GM18861 (cell line): ENCODE results near the gene TNNT1.

ENCODE experiments used
- ATAC-seq: cut with Tn5 transposase; IDR thresholded peaks from one replicate; pipeline ENCODE4 v1.9.1; 2021; ENCODE audit not compliant: unreplicated experiment

TNNT1 gene

DNA sequence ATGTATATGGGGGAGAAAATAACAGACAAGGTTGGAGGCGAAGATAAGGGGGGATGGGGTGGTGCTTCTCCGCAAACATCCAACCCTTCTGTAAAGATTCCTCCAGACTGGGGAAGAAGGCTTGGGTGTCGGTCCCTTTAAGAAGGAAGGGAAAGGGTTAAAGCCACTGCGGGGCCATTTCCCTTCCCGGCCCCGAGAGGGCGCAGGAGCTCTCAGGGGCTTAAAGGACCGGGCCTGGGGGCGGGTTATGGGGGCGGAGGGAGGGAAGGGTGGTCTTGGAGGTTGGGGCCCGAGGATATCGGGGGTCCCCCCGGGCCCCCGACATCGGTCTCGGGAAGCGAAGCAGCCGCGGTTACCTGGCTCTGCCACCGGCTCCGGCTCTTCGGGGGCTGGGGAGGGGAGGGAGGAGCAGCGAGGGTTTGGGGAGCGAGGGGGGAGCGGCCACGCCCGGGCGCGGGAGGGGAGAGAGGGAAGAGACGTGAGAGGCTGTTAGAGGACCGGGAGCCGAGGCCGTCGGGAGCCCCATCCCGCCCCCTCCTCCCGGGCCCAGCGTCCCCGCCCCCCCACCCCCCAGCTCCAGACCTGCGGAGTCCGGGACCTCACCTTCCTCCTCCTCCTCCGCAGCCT is 2.8 kb downstream of the TNNT1 start:
- ATAC-seq: no peak

GRCh38 chr19:55145232-55145631 is 3.8 kb downstream of the TNNT1 start:
- ATAC-seq: no peak

- no peak for ATAC-seq
These were observed 7.3 kb downstream of the TNNT1 start for GRCh38 chr19:55141696-55142095.

- ATAC-seq: no peak
These were observed 11.1 kb downstream of the TNNT1 start for GRCh38 chr19:55137915-55138314.

DNA sequence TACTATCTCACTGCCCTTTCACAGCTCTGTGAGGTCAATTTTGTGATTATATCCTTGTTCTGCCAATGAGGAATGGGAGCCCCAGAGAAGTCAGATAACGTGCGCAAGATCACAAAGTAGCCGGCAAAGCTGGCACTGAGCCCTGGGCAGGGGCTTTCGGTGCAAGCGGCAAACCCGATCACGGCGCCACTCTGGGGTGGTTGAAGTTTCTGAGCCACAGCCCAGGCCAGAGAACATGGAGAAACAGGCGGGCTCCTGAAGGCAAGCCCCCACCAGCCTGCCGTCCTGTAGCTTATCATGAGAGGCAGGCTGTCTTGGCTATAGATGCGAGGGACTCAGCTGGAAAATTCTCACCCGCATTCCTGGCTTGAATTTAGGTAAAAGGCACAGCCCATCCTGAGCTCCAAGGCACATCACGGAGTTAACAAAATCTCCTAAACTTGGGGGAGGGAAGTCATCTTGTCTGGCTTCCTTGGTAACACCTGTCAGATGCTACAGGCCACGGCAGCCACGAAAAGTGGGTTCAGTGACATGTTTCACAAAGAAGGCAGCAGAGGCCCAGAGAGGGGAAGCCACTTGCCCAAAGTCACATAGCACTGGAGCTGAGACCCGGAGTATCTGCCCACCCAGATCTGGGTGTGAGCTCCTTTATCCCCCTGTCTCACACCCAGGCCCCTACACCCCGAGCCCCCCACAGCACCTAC is 12.5 kb downstream of the TNNT1 start:
- ATAC-seq: no peak

- no peak for ATAC-seq
These were observed 14.3 kb downstream of the TNNT1 start for GRCh38 chr19:55134736-55135135.

DNA sequence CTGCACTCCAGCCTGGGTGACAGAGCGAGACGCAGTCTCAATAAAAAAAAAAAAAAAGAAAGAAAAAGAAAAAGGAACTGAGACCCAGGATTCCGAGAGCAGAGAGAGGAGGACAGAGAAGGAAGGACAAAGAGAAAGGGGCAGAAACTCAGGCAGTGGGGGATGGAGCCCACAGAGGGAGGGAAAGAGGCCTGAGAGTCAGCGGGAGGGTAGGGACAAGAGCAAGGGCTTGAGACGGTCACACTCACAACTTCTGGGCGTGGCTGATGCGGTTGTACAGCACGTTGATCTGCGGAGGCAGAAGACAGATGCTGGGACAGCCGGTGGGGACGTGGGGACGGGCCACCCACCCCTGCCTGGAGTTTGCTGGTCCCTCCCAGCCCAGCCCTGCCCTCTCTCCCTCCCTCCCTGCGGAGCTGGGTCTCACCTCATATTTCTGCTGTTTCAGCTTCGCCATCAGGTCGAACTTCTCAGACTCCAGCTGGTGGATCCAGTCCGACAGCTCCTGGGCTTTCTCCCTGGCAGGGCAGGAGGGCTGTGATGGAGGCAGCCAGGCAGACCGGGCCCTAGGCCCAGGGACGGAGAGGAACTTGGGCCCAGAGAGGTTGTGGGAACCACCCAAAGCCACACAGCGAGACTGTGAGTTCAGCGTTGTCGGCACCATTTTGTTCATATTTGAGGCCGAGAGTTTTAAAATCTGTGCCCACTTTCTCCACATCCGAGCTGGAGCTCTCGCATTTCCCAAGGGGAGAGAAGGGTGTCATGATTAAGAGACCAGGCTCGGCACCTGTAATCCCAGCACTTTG is 15.2 kb downstream of the TNNT1 start:
- no peak for ATAC-seq

- no peak for ATAC-seq
These were observed 16.4 kb downstream of the TNNT1 start for GRCh38 chr19:55132453-55133129.

- no peak for ATAC-seq
These were observed 17.6 kb downstream of the TNNT1 start for GRCh38 chr19:55131421-55131820.

DNA sequence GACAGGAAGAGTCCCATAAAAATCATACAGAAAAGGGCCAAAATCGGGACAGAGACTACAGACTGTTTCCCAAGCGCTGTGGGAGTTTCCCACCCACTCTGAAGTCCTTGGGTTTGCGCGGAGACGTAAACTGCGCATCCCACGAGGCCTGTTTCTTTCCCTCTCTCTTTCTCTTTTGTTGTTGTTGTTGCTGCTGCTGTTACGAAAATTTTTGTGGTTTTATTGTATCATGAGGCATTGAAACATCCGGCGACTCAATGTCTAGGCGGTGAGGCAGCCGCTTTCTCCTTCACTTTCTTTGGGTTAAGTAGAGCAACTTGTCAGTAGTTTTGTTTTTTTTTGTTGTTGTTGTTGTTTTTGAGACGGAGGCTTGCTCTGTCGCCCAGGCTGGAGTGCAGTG is 30.0 kb downstream of the TNNT1 start:
- no peak for ATAC-seq

DNA sequence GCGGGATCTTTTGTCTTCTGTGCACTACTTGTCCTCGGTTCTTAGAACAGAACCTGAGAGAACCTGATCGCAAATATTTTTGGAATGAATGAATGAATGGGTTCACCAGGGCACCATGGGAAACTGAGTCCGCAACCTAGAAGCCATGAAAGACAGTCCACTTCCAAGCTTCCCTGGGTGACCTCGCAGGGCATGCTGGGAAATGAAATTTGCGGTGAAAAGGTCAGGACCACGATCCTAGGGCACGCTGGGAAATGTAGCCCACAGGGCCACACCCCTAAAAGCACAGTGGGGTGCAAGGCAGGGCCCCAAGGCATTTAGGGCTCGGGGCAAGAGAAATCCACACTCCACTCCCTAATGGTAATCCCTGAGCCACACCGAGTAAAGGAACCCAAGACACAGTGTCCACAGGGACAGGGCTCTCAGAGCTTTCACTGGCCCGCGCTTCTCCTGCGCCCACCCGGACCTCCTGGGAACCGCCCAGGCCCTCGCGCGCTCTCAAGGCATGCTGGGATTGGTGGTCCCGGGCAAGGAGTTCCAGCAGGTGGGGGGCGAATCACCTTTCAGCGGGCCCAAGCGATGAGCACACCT is 30.5 kb downstream of the TNNT1 start:
- ATAC-seq: no peak

DNA sequence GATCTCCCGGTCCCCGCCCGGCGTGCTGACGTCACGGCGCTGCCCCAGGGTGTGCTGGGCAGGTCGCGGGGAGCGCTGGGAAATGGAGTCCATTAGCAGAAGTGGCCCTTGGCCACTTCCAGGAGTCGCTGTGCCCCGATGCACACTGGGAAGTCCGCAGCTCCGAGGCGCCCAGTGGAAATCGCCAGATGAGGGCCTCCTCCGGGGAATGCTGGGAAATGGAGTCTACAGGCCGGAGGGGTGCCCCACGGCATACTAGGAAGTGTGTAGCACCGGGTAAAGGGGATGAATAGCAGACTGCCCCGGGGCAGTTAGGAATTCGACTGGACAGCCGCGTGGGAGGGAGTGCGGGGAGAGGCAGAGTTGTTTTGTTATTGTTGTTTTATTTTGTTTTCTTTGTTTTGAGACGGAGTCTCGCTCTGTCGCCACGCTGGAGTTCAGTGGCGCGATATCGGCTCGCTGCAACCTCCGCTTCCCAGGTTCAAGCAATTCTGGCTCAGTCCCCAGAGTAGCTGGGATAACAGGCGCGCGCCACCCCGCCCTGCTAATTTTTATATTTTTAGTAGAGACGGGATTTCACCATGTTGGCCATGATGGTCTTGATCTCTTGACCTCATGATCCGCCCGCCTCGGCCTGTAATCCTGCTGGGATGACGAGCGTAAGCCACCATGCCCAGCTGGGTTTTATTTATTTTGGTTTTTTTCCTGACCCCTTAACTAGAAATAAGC is 31.2 kb downstream of the TNNT1 start:
- ATAC-seq: peak; percentile 82

DNA sequence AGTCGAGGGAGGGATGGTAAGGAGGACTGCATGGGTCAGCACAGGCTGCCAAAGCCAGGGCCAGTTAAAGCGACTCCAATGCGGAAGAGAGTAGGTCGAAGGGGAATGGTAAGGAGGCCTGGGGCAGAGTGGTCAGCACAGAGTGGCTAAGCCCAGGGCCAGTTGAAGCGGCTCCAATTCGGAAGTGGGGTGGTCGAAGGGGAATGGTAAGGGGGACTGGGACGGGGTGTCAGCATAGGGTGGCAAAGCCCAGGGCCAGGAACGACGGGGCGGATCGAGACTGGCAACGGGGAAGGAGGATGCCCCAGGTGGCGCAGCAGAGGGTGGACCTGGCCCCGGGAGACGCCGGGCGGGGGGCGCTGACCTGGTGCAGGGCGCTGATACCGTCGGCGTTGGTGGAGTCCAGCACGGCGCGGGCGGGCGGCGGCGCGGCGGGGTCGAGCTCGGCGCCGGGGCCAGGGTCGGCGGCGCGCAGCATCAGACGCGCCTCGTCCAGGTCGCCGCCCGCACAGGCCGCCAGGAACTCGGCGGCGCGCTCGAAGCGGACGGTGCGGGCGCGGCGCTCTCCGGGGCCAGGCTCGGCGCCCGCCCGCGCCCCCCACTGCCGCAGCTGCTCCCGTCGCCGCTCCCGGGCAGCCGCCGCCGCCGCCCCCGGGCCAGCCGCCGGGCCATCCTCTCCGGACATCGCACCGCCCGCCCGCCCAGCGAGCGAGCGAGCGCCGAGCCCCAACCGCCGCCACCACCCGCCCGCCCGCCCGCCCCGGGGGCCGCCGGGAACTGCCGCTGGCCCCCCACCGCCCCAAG is 31.9 kb downstream of the TNNT1 start, which contains the start of gene PPP1R12C:
TSS of gene PPP1R12C (minus strand) at position 779 of the 804 bp plus-strand sequence. CDS start at position 685, 94 bp downstream.
- ATAC-seq: no peak

- no peak for ATAC-seq
These were observed 32.7 kb downstream of the TNNT1 start for GRCh38 chr19:55116232-55116858.

GRCh38 chr19:55115446-55116065 is 33.5 kb downstream of the TNNT1 start:
- no peak for ATAC-seq

DNA sequence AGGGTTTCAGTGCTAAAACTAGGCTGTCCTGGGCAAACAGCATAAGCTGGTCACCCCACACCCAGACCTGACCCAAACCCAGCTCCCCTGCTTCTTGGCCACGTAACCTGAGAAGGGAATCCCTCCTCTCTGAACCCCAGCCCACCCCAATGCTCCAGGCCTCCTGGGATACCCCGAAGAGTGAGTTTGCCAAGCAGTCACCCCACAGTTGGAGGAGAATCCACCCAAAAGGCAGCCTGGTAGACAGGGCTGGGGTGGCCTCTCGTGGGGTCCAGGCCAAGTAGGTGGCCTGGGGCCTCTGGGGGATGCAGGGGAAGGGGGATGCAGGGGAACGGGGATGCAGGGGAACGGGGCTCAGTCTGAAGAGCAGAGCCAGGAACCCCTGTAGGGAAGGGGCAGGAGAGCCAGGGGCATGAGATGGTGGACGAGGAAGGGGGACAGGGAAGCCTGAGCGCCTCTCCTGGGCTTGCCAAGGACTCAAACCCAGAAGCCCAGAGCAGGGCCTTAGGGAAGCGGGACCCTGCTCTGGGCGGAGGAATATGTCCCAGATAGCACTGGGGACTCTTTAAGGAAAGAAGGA is 34.4 kb downstream of the TNNT1 start:
- no peak for ATAC-seq

DNA sequence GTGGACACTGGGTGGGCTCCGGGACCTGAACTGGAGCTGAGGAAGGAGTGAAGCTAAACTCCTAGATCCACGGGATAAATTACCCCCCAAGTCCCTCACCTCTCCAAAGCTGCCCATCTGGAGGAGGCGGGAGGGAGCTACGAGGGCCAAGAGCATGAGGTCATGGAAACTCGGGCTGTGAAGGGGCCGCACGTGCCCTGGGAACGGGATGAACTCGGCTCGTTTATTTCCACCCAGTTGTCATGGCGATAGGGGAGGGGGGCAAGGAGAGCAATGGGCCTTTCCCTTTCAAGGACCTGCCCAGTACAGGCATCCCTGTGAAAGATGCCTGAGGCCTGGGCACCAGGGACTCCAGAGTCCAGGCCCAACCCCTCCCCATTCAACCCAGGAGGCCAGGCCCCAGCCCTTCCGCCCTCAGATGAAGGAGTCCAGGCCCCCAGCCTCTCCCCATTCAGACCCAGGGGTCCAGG is 35.4 kb downstream of the TNNT1 start:
- ATAC-seq: no peak
